Measurements from ENCODE around the gene SORBS1.

The SORBS1 gene

DNA sequence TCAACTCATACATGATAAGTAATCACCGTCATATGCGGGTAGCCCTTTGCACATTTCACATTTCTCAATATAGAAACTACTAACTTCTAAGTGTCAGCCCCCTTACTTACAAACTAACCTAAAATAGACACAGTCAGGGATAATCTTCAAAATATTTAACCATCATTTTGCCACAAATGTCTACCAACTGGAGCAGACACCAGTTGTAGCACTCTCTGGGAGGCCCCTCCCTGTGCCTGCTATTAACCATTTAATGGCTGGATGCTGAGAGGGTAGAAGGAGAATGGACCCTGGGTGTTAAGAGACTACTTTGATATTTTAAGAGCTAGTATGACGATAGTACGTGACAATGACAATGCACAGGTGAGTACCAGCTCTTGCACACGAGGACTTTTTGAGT, 116.4 kb downstream of the SORBS1 start:
- H3K27ac ChIP-seq (replicated peaks): no peak overlapping the region
- no peak for DNase-seq (ENCODE audit: low read depth in 1 of 2, low spot score in 1 of 2)
- H3K27me3 ChIP-seq (ENCODE audit: insufficient read depth, poor library complexity, severe bottlenecking): no peaks in the 10 kb centered on the region
- TF ChIP-seq POLR2AphosphoS5 (IDR thresholded peaks at IDR 0.05; ENCODE audit: low read depth) (no peak), SPI1 (IDR thresholded peaks at IDR 0.05; ENCODE audit: borderline replicate concordance, low read depth) (no peak), GABPA (IDR thresholded peaks at IDR 0.05; ENCODE audit: low read depth) (no peak)
- TF ChIP-seq, protein P1, sequence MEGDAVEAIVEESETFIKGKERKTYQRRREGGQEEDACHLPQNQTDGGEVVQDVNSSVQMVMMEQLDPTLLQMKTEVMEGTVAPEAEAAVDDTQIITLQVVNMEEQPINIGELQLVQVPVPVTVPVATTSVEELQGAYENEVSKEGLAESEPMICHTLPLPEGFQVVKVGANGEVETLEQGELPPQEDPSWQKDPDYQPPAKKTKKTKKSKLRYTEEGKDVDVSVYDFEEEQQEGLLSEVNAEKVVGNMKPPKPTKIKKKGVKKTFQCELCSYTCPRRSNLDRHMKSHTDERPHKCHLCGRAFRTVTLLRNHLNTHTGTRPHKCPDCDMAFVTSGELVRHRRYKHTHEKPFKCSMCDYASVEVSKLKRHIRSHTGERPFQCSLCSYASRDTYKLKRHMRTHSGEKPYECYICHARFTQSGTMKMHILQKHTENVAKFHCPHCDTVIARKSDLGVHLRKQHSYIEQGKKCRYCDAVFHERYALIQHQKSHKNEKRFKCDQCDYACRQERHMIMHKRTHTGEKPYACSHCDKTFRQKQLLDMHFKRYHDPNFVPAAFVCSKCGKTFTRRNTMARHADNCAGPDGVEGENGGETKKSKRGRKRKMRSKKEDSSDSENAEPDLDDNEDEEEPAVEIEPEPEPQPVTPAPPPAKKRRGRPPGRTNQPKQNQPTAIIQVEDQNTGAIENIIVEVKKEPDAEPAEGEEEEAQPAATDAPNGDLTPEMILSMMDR (IDR thresholded peaks at IDR 0.05; ENCODE audit: insufficient read depth, low read length): no peak
- TF ChIP-seq, protein P2, sequence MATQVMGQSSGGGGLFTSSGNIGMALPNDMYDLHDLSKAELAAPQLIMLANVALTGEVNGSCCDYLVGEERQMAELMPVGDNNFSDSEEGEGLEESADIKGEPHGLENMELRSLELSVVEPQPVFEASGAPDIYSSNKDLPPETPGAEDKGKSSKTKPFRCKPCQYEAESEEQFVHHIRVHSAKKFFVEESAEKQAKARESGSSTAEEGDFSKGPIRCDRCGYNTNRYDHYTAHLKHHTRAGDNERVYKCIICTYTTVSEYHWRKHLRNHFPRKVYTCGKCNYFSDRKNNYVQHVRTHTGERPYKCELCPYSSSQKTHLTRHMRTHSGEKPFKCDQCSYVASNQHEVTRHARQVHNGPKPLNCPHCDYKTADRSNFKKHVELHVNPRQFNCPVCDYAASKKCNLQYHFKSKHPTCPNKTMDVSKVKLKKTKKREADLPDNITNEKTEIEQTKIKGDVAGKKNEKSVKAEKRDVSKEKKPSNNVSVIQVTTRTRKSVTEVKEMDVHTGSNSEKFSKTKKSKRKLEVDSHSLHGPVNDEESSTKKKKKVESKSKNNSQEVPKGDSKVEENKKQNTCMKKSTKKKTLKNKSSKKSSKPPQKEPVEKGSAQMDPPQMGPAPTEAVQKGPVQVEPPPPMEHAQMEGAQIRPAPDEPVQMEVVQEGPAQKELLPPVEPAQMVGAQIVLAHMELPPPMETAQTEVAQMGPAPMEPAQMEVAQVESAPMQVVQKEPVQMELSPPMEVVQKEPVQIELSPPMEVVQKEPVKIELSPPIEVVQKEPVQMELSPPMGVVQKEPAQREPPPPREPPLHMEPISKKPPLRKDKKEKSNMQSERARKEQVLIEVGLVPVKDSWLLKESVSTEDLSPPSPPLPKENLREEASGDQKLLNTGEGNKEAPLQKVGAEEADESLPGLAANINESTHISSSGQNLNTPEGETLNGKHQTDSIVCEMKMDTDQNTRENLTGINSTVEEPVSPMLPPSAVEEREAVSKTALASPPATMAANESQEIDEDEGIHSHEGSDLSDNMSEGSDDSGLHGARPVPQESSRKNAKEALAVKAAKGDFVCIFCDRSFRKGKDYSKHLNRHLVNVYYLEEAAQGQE (IDR thresholded peaks at IDR 0.05; ENCODE audit: insufficient replicate concordance, low read depth): no peak
- no peak overlapping the region for H3K4me3 ChIP-seq (replicated peaks; ENCODE audit: insufficient read depth, low read length)

DNA sequence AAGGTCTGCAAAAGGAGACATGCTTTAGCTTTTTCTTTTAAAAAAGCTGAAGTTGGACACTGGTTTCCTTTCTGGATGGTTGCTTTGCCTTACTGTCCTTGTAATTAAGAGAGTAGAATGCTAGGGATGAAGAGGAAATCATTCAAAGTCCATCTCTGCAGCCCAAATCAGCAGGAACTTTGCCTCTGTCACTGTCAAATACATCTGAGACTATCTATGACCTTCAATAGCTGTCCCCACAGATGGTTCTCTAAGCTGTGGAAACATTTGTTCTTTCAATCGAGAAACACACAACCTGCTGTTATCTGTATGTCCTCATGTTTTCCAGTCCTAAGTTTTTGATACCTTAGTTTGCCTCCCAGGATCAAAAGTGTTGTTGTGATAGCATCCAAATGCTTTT, 117.5 kb downstream of the SORBS1 start:
- Histone ChIP-seq H3K27ac (replicated peaks) (no peak overlapping the region), H3K27me3 (ENCODE audit: insufficient read depth, poor library complexity, severe bottlenecking) (no peaks in the 10 kb centered on the region), H3K4me3 (replicated peaks; ENCODE audit: insufficient read depth, low read length) (no peak overlapping the region)
- TF ChIP-seq, protein P1 (IDR thresholded peaks at IDR 0.05; ENCODE audit: insufficient read depth, low read length): no peak
- no peak for TF ChIP-seq POLR2AphosphoS5 (IDR thresholded peaks at IDR 0.05; ENCODE audit: low read depth)
- TF ChIP-seq GABPA (IDR thresholded peaks at IDR 0.05; ENCODE audit: low read depth): no peak
- TF ChIP-seq, protein P2 (IDR thresholded peaks at IDR 0.05; ENCODE audit: insufficient replicate concordance, low read depth): no peak
- TF ChIP-seq SPI1 (IDR thresholded peaks at IDR 0.05; ENCODE audit: borderline replicate concordance, low read depth): no peak
- DNase-seq (ENCODE audit: low read depth in 1 of 2, low spot score in 1 of 2): no peak

DNA sequence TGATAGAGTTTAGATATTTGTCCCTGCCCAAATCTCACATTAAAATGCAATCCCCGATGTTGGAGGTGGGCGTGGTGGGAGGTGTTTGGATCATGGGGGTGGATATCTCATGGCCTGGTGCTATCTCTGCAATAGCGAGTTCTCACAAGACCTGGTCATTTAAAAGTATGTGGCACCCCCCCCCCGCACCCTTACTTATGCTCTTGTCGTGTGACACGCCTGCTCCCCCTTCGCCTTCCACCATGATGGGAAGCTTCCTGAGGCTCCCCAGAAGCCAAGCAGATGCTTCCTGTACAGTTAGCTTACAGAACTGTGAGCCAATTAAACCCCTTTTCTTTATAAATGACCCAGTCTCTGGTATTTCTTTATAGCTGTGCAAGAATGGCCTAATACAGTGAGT, 118.8 kb downstream of the SORBS1 start:
- H3K27ac ChIP-seq (replicated peaks): no peak overlapping the region
- no peak overlapping the region for H3K4me3 ChIP-seq (replicated peaks; ENCODE audit: insufficient read depth, low read length)
- H3K27me3 ChIP-seq (ENCODE audit: insufficient read depth, poor library complexity, severe bottlenecking): no peaks in the 10 kb centered on the region

More for the DNA sequence above, 118.8 kb downstream of the SORBS1 start:
- TF ChIP-seq, protein P2 (IDR thresholded peaks at IDR 0.05; ENCODE audit: insufficient replicate concordance, low read depth): no peak
- no peak for TF ChIP-seq SPI1 (IDR thresholded peaks at IDR 0.05; ENCODE audit: borderline replicate concordance, low read depth)
- TF ChIP-seq, protein P1 (IDR thresholded peaks at IDR 0.05; ENCODE audit: insufficient read depth, low read length): no peak
- TF ChIP-seq POLR2AphosphoS5 (IDR thresholded peaks at IDR 0.05; ENCODE audit: low read depth): no peak
- no peak for TF ChIP-seq GABPA (IDR thresholded peaks at IDR 0.05; ENCODE audit: low read depth)
- DNase-seq (ENCODE audit: low read depth in 1 of 2, low spot score in 1 of 2): no peak
